Loucy (cell line): ENCODE data around the gene ITSN1.

Experiments used
- H2AFZ ChIP-seq: fragments of 200-600 bp; sonication (generic); 2 replicates; pipeline ENCODE4 v1.6.0; 2016; ENCODE audit warnings: antibody characterized with exemption, mild to moderate bottlenecking, low read length, moderate library complexity
- H3F3A ChIP-seq: fragments of 200-600 bp; 2 replicates; pipeline ENCODE4 v1.6.0; 2016; ENCODE audit warnings: antibody characterized with exemption, low read depth, mild to moderate bottlenecking
- H3K27me3 ChIP-seq: fragments of 200-600 bp; sonication (generic); 2 replicates; pipeline ENCODE4 v1.6.1; 2014; ENCODE audit warnings: low read length, mild to moderate bottlenecking; ENCODE audit not compliant: insufficient read depth, poor library complexity, severe bottlenecking
- H3K36me3 ChIP-seq: fragments of 200-600 bp; sonication (generic); 2 replicates; pipeline ENCODE4 v1.6.1; 2016; ENCODE audit warnings: low read length; ENCODE audit not compliant: insufficient read depth
- H3K4me1 ChIP-seq: fragments of 200-600 bp; sonication (generic); 2 replicates; pipeline ENCODE4 v1.5.1; 2014; ENCODE audit warnings: low read length, mild to moderate bottlenecking; ENCODE audit not compliant: insufficient read depth, poor library complexity, severe bottlenecking
- H3K4me2 ChIP-seq: fragments of 200-600 bp; sonication (generic); 2 replicates; pipeline ENCODE4 v1.6.0; 2014; ENCODE audit warnings: antibody characterized with exemption, low read length, low read depth, mild to moderate bottlenecking; ENCODE audit not compliant: poor library complexity, severe bottlenecking
- H3K4me3 ChIP-seq: fragments of 200-600 bp; sonication (generic); 2 replicates; pipeline ENCODE4 v1.5.1; 2014; ENCODE audit warnings: low read length, mild to moderate bottlenecking, mixed read lengths; ENCODE audit not compliant: poor library complexity, severe bottlenecking
- H3K79me2 ChIP-seq: fragments of 200-600 bp; sonication (generic); 2 replicates; pipeline ENCODE4 v1.6.1; 2014; ENCODE audit warnings: low read length; ENCODE audit not compliant: insufficient read depth
- H3K9ac ChIP-seq: fragments of 200-600 bp; sonication (generic); 2 replicates; pipeline ENCODE4 v1.6.0; 2014; ENCODE audit warnings: mild to moderate bottlenecking, low read depth, low read length, moderate library complexity; ENCODE audit not compliant: poor library complexity, severe bottlenecking
- H3K9me2 ChIP-seq: fragments of 200-600 bp; sonication (generic); replicated peaks from 2 replicates; pipeline ENCODE4 v1.6.1; 2016; ENCODE audit warnings: low read depth, low read length, mixed read lengths
- H3K9me3 ChIP-seq: fragments of 200-600 bp; sonication (generic); 2 replicates; pipeline ENCODE4 v1.6.1; 2014; ENCODE audit warnings: mild to moderate bottlenecking, antibody characterized with exemption, low read length, low read depth; ENCODE audit not compliant: insufficient read depth
- H4K20me1 ChIP-seq: fragments of 200-600 bp; sonication (generic); 2 replicates; pipeline ENCODE4 v1.6.0; 2014; ENCODE audit warnings: antibody characterized with exemption, low read length, mild to moderate bottlenecking; ENCODE audit not compliant: insufficient read depth, poor library complexity, severe bottlenecking
- CTCF ChIP-seq: fragments of 200-600 bp; sonication (generic); conservative IDR thresholded peaks from 2 replicates; pipeline ENCODE4 v1.5.1; 2014; ENCODE audit warnings: mild to moderate bottlenecking, antibody characterized with exemption, low read length
- EZH2phosphoT487 ChIP-seq: fragments of 200-600 bp; IDR thresholded peaks from 2 replicates; pipeline ENCODE4 v1.6.1; 2018; ENCODE audit warnings: antibody characterized with exemption, mild to moderate bottlenecking, moderate library complexity, borderline replicate concordance

The ITSN1 gene

GRCh38 chr21:33663241-33663640 lies 20.9 kb downstream of the ITSN1 start:
- Histone ChIP-seq H3F3A (no peaks in the 10 kb centered on the region), H3K4me3 (no peak overlapping the region), H3K79me2 (peaks cover 16% of the 10 kb centered on the region; the same call in 1 of the 2 replicates), H4K20me1 (no peaks in the 10 kb centered on the region), H3K4me2 (no peak overlapping the region), H2AFZ (no peak overlapping the region), H3K9me3 (no peaks in the 10 kb centered on the region), H3K4me1 (peaks cover 11% of the 10 kb centered on the region), H3K36me3 (no peaks in the 10 kb centered on the region), H3K9me2 (no peaks in the 10 kb centered on the region), H3K9ac (no peak overlapping the region), H3K27me3 (no peaks in the 10 kb centered on the region)
- TF ChIP-seq CTCF: no peak
- TF ChIP-seq EZH2phosphoT487: no peak

- TF ChIP-seq EZH2phosphoT487 (no peak), CTCF (no peak)
- Histone ChIP-seq H3K9ac (no peak overlapping the region), H3K9me2 (no peaks in the 10 kb centered on the region), H3K4me1 (peaks cover 10% of the 10 kb centered on the region), H2AFZ (no peak overlapping the region), H3K27me3 (no peaks in the 10 kb centered on the region), H4K20me1 (no peaks in the 10 kb centered on the region), H3F3A (no peaks in the 10 kb centered on the region), H3K36me3 (no peaks in the 10 kb centered on the region), H3K4me3 (no peak overlapping the region), H3K9me3 (no peaks in the 10 kb centered on the region), H3K79me2 (peaks cover 11% of the 10 kb centered on the region; the same call in 1 of the 2 replicates), H3K4me2 (no peak overlapping the region)
These were observed 21.8 kb downstream of the ITSN1 start for GRCh38 chr21:33664135-33664534.

GRCh38 chr21:33666153-33666552 lies 23.9 kb downstream of the ITSN1 start:
- H3F3A ChIP-seq: no peaks in the 10 kb centered on the region
- peaks cover 10% of the 10 kb centered on the region; the same call in 1 of the 2 replicates for H3K79me2 ChIP-seq

More at GRCh38 chr21:33666153-33666552, 23.9 kb downstream of the ITSN1 start:
- H3K4me2 ChIP-seq: no peak overlapping the region
- H3K27me3 ChIP-seq: no peaks in the 10 kb centered on the region
- no peak for TF ChIP-seq EZH2phosphoT487
- no peak for TF ChIP-seq CTCF
- no peaks in the 10 kb centered on the region for H3K4me1 ChIP-seq
- H3K36me3 ChIP-seq: no peaks in the 10 kb centered on the region
- H3K9me3 ChIP-seq: no peaks in the 10 kb centered on the region
- H3K4me3 ChIP-seq: no peak overlapping the region
- H2AFZ ChIP-seq: no peak overlapping the region
- no peaks in the 10 kb centered on the region for H4K20me1 ChIP-seq
- no peaks in the 10 kb centered on the region for H3K9me2 ChIP-seq
- no peak overlapping the region for H3K9ac ChIP-seq
